Activated CD8-positive, alpha-beta memory T cell treated with anti-CD3 and anti-CD28 coated beads, Interleukin-2, amount 50 U/mL, for 24 hours (primary cell): ENCODE measurements around the gene SMAD9.
"Not testable (repeated sequence)": the region's sequence is repeated elsewhere in the genome, so short reads cannot be mapped to it uniquely, and the experiment has no call there.

ENCODE experiments used
- DNase-seq: peaks from one replicate; pipeline ENCODE4 v3.0.0-alpha.2; 2020; ENCODE audit errors: extremely low read depth

SMAD9 gene

DNA sequence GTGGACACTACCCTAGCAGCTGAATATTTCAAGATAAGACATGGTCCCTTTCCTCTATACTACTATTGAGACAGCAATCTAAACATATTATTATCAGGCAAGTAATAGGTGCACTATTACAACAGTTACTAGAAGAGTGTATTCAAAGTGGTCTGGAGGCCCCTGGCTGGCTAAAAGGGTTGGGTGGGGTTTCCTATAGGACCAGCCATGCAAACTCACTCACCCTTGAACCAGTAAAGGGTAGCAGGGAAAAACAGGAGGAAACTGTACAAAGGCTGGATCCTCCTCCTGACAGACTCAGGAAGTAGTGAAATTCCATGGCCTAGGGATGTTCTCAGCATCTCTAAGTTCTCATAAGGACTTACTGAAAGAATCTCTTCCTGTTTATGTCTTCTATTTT lies 7.7 kb downstream of the SMAD9 start:
- DNase-seq: no peak

DNA sequence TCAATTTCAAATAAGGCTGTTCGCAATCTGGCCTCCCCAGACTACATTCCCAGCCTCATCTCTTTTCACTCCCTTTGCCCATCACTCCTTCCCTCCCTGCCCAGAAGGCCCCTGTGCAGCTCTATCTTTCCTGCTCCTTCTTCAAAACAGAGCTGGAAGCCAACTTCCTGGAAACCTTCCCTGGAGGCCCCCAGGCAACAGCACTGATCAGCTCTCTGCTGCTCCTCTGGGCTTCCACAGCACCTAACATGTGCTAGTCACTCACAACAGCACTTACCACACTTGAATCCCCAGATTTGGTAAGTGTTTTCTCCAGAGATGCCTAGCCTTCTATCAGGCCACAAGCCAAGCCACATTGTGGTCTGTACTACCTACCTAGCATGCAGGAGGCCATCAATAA lies 9.5 kb downstream of the SMAD9 start:
- no peak for DNase-seq

DNA sequence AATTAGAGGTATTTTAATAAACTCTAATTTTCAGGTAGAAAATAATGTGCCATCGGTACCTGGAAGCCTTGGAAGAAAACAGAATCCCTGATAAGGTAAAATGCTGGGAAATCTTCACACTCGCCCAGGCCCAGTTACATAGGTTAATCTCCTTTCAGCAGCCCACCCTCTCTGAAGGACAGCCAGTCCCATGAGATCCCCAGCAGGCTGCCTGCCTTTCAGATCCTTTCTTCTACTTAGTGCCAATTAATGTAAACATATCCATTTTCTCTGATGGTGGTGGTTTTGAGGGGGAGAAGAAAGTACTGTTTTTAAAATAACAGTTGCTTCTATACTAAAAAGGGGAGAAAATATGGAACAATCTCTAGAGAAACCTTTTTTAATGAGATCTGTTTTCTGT lies 12.2 kb downstream of the SMAD9 start:
- no peak for DNase-seq

DNA sequence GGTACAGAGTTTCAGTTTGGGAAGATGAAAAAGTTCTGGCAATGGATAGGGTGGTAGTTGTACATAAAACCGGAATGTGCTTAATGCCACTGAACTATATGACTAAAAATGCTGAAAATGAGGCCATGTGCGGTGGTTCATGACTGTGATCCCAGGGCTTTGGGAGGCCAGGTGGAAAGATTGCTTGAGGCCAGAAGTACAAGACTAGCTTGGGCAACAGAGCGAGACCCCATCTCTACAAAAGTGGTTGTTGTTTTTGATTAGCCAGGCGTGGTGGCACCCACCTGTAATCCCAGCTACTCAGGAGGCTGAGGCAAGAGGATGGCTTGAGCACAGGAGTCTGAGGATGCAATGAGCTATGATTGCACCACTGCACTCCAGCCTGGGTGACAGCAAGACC lies 12.8 kb downstream of the SMAD9 start:
- no peak for DNase-seq

DNA sequence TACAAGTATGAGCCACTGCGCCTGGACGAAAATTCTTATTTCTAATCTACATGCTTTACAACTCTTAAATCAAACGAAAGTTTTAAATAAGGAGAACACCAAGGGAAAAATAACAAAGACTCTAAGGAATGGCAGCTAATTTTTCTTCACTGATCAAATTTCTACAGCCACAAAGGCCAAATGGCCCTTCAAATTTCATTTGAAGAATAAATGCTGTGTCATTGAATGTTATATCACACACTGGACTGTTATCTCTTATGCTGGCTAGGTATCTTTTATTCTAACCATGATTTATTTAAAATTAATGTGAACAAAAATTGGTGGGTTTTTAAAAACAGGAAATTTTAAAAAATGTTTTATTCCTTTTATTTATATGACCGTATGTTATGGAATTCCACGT lies 14.1 kb downstream of the SMAD9 start:
- no peak for DNase-seq

DNA sequence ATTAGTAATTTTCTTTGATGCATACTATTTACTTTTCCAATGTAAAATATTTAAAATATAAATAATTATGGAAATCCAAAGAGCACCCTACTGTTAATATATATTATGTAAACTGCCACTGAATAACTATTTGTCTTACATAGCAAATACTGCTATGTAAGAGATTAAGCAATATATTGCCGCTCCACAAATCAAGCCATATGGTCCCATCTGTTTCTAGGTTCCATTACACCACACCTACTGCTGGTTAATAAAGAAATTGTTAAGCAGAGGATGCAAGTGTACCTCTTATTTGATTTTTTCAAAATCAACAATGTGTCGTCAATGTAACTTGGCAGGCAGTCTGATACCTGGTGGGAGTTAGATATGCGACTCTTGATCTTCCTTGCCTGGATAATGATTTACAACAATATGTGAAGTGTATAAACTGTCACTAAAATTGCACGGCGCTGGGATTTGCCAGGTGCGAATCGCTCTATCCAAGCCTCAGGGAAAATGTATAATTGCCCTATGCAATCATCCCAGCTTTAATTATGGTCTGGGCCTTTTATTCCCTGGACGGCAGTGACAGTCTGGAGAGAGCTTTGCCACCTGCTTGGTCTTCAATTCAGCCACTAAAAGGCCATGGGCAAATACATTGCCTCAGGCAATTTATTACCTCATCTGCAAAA lies 16.0 kb downstream of the SMAD9 start:
- no peak for DNase-seq

DNA sequence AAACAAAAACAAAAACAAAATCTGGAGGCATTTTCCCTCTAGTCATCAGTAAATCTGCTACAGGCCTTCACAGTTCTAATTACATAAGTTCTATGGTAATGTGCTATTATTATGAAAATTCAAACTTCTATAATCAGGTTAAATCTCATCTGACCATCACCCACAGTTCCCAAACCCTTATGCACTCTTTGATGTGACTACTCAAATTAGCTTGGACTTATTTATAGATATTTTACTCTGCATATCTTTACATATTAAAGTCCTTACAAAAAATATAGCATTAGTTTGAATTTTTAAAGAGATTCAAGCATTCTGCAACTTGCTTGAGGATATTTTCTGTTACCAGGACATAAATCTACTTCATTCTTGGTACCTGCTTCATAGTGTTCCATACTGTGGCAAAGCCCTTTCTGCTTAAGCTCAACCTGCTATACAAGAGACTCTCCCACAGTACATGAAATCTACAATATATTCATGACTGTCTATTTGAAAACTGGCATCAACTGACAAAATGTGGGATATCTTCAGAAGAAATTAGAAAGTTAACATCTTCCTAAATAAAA lies 22.9 kb downstream of the SMAD9 start:
- DNase-seq: no peak

DNA sequence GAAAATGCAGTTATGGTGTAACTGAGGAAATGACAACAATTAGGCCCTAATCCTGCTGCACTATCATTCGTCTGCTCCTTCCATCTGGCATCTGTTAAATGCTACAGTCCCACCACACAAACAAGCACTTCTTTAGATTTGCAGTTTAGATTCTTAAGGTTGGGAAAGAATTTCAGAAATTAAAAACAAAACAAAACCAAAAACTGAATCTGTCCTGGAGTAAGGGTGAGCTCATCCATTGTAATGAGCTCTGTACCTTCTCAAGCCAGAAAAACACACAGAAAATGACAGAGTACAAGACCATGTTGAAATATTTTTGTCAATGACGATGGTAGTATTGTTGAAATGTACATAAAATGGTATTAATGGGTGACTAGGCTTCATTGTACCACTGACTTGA lies 28.3 kb downstream of the SMAD9 start:
- DNase-seq: no peak

DNA sequence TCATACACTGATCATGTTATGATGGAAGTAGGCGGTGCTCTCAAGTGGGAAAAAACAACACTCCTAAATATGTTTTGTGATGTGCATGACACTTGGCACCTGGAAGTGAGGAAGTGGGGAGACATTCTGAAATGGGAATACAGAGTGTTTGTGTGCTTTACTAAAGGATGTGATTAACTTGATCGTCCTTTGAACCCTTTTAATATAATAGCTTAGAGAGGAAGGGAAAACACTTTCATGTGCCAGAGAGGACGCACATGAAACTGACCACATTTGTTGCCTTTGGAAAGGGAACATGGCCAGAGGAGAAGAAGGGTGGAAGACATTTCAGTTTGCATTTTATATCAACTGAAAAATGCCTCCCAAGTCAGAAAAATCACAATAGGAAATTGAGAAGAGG lies 31.4 kb downstream of the SMAD9 start:
- no peak for DNase-seq

DNA sequence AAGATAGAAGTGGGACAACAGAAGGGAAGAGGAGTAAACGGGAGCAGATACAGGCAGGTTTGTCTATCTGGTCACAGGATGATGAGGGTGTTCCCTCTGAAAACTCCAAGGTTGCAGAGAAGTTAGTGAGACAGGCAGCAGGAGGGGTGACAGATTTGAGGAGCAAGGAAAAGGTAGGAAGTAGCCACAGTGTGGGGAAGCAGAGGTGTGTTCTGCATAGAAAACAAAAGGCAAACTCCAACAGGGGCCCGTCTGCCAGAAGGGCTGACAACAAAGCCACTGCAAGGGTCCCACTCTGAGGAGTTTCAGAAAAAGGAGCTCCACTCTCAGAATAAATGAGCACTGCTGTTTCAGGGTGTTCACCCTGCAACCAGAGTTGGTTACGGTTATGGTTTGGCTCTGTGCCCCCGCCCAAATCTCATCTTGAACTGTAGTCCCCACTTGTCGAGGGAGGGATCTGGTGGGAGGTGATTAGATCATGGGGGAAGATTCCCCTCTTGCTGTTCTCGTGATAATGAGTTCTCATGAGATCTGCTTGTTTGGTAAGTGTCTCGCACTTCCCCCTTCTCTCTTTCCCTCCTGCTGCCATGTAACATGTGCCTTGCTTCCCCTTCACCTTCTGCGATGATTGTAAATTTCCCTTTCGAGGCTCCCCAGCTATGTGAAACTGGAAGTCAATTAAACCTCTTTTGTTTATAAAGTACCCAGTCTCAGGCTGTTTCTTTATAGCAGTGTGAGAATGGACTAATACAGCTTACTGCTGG lies 32.1 kb downstream of the SMAD9 start:
- no peak for DNase-seq

DNA sequence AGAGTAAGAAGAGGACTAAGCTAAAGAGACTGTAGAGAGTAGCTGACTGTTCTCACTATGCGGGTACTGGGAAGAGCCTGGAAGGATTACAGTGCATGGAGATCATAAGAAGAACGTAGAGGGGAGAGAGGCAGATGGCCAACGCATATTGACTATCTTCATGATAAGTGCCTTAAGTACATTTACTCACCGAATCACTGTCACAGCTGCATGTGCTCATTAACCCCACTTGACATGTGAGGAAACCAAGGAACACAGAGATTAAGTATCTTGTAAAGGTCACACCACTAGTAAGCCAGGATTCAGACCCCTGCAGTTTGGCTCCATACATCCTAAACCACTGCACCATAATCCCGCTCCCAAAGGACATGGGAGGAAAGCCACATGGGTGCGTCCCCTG lies 34.1 kb downstream of the SMAD9 start:
- no peak for DNase-seq

DNA sequence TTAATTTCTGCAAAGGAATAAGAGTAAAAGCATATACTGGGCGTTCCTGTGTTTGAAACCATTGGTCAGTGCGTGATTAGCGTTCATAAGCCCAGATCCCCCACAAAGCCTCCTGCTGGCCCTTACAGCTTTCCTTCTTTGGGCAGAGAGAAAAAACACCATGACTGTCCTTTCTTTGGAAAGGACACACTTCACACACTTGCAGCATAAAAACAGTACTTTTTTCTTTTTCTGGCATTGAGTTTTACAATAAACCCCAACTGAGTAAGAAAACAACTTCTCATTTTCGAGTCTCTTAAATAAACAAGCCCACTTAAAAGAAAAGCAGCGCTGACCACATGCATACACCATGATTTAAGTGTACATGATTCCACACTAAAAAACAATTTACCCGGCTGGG lies 35.8 kb downstream of the SMAD9 start:
- DNase-seq: no peak

DNA sequence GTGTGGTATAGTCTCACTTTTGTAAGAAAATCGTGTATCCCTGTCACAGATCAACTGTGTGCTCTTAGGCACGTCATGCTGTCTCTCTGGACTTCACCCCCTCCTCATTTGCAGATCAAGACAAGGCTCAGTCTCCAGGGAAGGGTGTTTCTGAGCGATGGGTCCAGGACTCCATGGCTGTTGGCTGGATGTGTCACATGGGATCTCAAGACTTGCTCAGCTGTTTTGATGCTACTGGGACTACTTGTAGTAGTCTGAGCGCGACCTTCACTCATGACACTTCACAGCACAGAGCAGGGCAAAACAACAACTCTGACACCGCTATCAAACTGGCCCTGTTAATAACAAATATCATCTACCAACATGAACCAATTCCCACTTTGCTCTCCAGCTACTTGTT lies 36.2 kb downstream of the SMAD9 start:
- no peak for DNase-seq

DNA sequence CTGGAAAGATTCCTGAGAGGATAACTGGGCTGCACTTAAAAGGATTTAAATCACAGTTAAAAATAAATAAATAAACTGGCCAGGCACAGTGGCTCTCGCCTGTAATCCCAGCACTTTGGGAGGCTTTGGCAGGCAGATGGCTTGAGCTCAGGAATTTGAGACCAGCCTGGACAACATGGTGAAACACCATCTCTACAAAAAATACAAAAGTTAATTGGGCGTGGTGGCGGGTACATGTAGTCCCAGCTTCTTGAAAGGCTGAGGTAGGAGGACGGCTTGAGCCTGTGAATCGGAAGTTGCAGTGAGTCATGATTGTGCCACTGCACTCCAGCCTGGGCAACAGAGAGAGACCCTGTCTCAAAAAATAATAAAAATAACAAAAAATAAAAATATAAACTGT lies 36.6 kb downstream of the SMAD9 start:
- DNase-seq: not testable (repeated sequence)

DNA sequence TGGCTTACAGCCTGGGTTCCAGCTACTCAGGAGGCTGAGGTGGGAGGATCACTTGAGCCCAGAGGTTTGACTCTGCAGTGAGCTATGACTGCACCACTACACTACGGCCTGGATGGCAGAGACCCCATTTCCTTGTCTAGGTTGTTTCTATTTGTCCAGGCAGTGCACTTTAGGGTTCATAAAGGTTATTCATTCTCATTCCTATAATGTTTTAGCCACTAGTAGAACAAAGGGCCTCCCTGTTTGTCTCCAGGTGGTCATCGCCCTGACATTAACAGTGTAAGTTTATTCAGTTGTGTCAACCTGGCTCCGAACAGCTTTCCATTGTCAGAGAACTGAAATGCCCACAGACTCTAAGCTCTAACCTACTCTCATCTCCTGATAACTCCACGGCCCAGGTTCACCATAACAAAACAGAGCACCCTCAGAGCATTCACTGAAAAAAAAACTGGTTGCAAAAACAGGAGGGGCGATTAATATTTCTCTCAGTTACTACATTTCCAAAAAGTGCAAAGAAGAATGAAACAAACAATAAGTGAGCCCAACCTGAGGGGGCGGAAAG lies 37.1 kb downstream of the SMAD9 start:
- DNase-seq: no peak

DNA sequence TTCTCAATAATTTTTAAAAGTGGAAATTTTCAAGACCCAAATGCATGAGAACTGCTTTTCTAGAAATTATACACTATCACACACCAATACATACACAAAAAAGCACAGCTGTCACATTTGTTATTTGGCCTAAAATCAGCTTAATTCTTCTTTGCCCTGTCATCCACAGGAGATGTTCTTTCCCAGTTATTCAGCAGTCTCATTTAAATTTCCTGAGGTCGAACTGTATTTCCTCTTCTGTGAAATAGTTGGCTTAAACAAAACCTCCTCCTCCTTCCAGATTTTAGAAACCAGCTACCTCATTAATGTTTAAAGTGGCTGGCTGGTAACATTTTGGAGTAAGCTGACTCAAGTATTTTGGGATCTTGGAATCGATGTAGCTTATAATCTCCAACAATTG lies 39.1 kb downstream of the SMAD9 start:
- no peak for DNase-seq

DNA sequence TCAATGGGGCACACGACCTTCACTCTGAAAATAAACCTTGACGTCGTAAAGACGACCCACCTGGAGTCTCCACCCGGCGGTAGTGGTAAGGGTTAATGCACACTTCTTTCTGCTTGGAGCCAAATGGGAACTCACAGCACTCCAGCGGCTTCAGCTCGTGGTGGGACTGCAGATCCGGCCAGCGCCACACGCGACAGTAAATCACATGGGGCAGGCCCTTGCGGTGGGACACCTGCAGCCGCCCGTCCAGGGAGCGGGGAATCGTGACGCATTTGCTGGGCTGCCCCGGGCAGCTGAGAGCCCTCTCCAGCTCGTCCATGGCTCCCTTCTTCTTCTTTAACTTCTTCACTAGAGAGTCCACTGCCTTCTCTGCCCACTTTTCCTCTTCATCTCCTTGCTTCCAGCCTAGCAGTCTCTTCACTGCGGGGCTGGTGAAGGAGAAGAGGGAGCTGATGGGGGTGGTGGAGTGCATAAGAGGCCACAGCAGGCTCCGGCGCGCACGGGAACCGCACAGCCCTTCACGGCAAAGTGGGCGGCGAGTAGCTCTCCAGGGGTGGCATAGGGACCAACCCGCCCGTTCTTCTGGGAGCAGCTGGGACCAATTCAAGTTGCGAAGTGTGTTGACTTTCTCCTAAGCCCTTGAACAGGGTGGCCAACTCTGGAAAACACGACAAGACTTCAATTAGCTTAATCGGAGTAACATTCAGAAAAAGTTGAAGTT lies 40.7 kb downstream of the SMAD9 start:
- no peak for DNase-seq

DNA sequence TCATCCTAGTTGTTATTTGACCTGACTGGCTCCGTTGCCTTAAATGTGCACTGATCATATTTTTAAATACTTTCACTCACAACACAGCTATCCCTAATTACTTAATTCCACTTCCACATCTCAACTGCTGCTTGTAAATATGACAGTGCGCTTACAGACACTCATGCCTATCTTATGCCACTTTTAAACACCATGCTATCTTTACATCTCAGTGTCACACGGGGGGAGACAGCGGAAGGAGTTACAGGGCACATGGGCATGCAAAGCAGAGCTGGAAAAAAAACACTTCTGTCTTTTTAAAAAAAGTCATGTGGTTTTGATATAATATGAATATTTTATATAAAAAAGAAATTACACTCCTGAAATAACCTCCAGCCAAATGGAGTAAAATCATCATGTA lies 44.1 kb downstream of the SMAD9 start:
- no peak for DNase-seq

DNA sequence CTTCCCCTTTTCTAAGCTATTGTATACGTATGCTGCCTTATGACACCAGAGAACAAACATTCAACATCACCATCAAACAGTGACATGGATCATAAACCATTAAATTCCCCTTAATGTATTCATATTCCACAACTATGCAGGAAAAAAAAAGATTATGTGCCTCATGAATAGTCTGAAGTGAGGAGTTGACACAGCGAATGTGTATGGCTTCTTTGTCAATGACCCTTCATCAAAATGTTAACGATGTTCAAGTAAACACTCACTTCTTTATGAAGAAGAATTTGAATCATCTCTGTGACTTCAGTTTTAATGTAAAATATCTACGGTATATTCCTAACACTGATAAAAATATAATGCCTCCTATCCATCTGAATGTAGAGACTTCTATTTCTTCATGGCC lies 44.6 kb downstream of the SMAD9 start:
- DNase-seq: no peak

DNA sequence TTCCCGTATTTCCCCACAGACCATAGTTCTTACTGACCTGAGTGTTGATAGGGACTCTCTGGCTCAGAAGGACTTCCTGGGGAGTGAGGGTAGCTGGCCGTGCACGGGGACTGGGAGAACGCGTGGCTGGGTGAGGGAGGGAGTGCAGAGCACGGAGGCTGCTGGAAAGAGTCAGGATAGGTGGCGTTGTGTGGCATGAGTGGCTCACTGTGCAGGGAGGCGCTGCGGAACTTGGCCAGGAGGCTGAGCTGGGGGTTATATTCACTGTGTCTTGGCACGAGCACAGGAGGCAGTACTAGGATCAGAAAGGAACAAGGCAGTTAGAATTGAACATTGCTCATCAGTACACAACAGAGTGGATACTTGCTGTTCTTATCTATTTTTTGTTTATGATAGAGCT lies 47.4 kb downstream of the SMAD9 start:
- no peak for DNase-seq

DNA sequence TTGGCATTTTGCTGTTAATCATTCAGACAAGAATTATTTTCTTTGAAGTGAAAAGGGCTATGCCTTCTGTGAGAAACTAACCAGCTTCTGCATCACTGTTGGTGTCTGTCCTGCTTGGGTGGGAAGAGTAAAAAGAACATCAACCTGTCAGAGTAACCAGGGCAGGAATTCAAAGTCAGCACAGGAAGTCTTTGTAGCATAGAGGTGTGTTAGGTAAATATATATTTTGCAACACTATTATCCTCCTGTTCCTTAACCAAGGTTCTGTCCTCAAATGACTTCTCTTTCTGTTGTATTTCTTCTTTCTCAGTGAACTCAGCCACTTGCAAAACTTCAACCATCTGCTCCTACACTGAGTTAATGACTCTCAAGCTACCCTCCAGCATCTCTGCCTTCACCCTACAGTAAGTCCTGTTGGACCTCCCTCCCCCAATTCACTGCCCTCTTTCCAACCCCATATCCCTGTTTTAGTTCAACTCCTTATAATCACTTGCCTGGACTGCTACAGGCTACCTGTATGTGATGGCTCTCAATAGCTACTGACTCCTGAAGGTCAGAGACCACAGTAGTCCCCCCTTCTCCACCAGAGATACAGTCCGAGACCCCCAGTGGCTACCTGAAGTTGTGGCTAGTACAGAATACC lies 49.9 kb downstream of the SMAD9 start:
- DNase-seq: no peak

DNA sequence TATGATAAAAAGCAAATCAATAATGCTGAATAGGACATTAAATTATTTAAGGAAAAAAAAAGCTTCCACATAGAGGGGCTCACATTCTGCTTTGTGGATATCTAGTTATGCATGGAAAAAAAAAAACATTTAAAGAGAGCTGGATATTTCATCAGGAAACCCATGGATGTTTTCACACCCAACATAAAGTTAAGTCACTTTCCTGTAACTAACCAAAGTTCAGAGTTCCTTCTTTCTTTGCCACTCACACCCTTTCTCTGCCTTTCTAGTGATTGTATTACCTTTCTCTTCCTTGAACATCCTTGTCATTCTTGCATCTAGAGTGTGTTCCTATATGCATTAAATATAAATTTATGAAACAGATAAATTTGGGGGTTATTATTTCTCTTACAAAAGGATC lies 53.8 kb downstream of the SMAD9 start:
- no peak for DNase-seq
